K562 (cell line): ENCODE measurements around the gene PIEZO2.

ENCODE experiments used
- E2F5 ChIP-seq: sonication (generic); formaldehyde crosslinking; IDR thresholded peaks from 2 replicates; pipeline ENCODE4 v1.8.0; 2022; ENCODE audit warnings: mild to moderate bottlenecking, missing genetic modification reagents
- EZH2 ChIP-seq: IDR thresholded peaks from 2 replicates; pipeline ENCODE4 v1.6.1; 2012; ENCODE audit warnings: low read depth, mild to moderate bottlenecking, inconsistent platforms, low read length, borderline replicate concordance
- POLR2A ChIP-seq: fragments of 450-650 bp; conservative IDR thresholded peaks from 2 replicates; pipeline ENCODE4 v1.6.1; 2016
- ZNF431 ChIP-seq: sonication (generic); formaldehyde crosslinking; IDR thresholded peaks from 2 replicates; pipeline ENCODE4 v1.8.0; 2022; ENCODE audit warnings: mild to moderate bottlenecking, missing genetic modification reagents

GRCh38 chr18:11149441-11150270 is at the start of gene PIEZO2:
- TF ChIP-seq ZNF431 = no peak
- no peak for TF ChIP-seq POLR2A
- TF ChIP-seq EZH2 = no peak
- no peak for TF ChIP-seq E2F5 (CRISPR knock-in tag)
